Measurements from ENCODE around the gene THPO. TPM values are rescaled to one million over a fixed set of nuclear protein-coding genes. Genes with fewer than 3 reads are reported as not detected.
A peak's percentile ranks its signal among the peaks of the same experiment; 100 is the strongest.

The THPO gene
- total RNA-seq, 1 experiment from 2014 or later = 0.55 TPM

DNA sequence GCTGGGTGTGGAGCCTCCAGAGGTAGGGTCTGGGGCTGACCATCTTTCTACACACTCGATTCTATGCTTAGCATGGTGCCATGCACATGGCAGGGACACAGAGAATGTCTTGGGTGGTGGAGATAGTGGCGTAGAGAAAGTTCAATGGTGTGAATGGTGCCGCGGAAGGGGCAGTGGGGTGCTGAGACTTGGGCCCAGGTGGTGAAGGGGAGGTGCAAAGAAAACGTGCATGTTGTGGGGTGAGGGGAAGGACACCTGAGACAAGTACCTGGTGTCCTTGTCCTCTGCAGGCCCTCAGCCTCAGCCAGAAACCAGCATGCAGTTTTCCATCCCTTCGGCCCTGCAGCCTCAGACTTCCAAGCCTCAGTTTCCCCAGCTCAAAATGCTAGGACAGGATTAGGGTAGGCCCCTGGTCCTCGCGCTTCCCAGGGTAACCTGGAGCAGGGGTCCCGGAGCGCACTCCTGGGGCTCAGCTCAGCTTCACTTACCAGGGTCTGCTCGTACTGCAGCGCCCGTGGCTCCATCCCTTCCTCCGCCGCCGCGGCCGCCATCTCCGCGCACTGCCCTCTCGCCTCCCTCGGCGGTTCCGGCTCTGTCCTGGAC is 17.0 kb downstream of the THPO start:
- TF ChIP-seq RORB (CRISPR knock-in tag; IDR thresholded peaks at IDR 0.05) = no peak
- TF ChIP-seq, protein P1, sequence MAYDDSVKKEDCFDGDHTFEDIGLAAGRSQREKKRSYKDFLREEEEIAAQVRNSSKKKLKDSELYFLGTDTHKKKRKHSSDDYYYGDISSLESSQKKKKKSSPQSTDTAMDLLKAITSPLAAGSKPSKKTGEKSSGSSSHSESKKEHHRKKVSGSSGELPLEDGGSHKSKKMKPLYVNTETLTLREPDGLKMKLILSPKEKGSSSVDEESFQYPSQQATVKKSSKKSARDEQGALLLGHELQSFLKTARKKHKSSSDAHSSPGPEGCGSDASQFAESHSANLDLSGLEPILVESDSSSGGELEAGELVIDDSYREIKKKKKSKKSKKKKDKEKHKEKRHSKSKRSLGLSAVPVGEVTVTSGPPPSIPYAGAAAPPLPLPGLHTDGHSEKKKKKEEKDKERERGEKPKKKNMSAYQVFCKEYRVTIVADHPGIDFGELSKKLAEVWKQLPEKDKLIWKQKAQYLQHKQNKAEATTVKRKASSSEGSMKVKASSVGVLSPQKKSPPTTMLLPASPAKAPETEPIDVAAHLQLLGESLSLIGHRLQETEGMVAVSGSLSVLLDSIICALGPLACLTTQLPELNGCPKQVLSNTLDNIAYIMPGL (CRISPR knock-in tag; IDR thresholded peaks at IDR 0.05) = no peak
- TF ChIP-seq ZNF219 (CRISPR knock-in tag; IDR thresholded peaks at IDR 0.05; ENCODE audit: borderline replicate concordance) = no peak
- no peak for TF ChIP-seq NR1H2 (CRISPR knock-in tag; IDR thresholded peaks at IDR 0.05)
- TF ChIP-seq, protein P2, sequence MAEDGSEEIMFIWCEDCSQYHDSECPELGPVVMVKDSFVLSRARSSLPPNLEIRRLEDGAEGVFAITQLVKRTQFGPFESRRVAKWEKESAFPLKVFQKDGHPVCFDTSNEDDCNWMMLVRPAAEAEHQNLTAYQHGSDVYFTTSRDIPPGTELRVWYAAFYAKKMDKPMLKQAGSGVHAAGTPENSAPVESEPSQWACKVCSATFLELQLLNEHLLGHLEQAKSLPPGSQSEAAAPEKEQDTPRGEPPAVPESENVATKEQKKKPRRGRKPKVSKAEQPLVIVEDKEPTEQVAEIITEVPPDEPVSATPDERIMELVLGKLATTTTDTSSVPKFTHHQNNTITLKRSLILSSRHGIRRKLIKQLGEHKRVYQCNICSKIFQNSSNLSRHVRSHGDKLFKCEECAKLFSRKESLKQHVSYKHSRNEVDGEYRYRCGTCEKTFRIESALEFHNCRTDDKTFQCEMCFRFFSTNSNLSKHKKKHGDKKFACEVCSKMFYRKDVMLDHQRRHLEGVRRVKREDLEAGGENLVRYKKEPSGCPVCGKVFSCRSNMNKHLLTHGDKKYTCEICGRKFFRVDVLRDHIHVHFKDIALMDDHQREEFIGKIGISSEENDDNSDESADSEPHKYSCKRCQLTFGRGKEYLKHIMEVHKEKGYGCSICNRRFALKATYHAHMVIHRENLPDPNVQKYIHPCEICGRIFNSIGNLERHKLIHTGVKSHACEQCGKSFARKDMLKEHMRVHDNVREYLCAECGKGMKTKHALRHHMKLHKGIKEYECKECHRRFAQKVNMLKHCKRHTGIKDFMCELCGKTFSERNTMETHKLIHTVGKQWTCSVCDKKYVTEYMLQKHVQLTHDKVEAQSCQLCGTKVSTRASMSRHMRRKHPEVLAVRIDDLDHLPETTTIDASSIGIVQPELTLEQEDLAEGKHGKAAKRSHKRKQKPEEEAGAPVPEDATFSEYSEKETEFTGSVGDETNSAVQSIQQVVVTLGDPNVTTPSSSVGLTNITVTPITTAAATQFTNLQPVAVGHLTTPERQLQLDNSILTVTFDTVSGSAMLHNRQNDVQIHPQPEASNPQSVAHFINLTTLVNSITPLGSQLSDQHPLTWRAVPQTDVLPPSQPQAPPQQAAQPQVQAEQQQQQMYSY (CRISPR knock-in tag; IDR thresholded peaks at IDR 0.05) = peak; percentile 62
- TF ChIP-seq, protein P3, sequence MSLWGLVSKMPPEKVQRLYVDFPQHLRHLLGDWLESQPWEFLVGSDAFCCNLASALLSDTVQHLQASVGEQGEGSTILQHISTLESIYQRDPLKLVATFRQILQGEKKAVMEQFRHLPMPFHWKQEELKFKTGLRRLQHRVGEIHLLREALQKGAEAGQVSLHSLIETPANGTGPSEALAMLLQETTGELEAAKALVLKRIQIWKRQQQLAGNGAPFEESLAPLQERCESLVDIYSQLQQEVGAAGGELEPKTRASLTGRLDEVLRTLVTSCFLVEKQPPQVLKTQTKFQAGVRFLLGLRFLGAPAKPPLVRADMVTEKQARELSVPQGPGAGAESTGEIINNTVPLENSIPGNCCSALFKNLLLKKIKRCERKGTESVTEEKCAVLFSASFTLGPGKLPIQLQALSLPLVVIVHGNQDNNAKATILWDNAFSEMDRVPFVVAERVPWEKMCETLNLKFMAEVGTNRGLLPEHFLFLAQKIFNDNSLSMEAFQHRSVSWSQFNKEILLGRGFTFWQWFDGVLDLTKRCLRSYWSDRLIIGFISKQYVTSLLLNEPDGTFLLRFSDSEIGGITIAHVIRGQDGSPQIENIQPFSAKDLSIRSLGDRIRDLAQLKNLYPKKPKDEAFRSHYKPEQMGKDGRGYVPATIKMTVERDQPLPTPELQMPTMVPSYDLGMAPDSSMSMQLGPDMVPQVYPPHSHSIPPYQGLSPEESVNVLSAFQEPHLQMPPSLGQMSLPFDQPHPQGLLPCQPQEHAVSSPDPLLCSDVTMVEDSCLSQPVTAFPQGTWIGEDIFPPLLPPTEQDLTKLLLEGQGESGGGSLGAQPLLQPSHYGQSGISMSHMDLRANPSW (CRISPR knock-in tag; conservative IDR thresholded peaks at IDR 0.05; ENCODE audit: low read depth) = peak; percentile 19; the same call in 1 of the 2 replicates
- no peak for TF ChIP-seq JAZF1 (CRISPR knock-in tag; IDR thresholded peaks at IDR 0.05)
- TF ChIP-seq GRHL2 (CRISPR knock-in tag; IDR thresholded peaks at IDR 0.05; ENCODE audit: insufficient replicate concordance, severe bottlenecking) = no peak
- TF ChIP-seq ETV6 (CRISPR knock-in tag; IDR thresholded peaks at IDR 0.05) = 0 out of 2 replicates have a peak, but pooled peaks have one; percentile 44
- TF ChIP-seq FOXP1 (CRISPR knock-in tag; IDR thresholded peaks at IDR 0.05; ENCODE audit: borderline replicate concordance) = 0 out of 2 replicates have a peak, but pooled peaks have one; percentile 17
- CTCF ChIA-PET = interaction anchor here (0.6 to 4.8 kb wide), 6 partner anchors 10 to 181 kb away, joined by 3 to 41 read pairs (median 4); no protein-coding TSS in a partner anchor
- DNase-seq (ENCODE audit: low spot score) = no peak
- Mint-ChIP-seq H3K27ac (no peak overlapping the region; the same call in 1 of the 2 replicates), H3K36me3 (peaks cover 25% of the 10 kb centered on the region), H3K4me1 (peaks cover 24% of the 10 kb centered on the region), H3K4me3 (peak overlapping the region; percentile 78), H3K9me3 (no peaks in the 10 kb centered on the region), H3K27me3 (ENCODE audit: low read depth) (peaks cover 6% of the 10 kb centered on the region; the same call in 1 of the 2 replicates)
- ATAC-seq = 0 out of 2 replicates have a peak, but pooled peaks have one; percentile 0
- POLR2A ChIA-PET = interaction anchor here (0.6 to 2.8 kb wide), 7 partner anchors 11 to 165 kb away, joined by 3 to 13 read pairs (median 3); partner anchors contain the start of gene FAM131A

DNA sequence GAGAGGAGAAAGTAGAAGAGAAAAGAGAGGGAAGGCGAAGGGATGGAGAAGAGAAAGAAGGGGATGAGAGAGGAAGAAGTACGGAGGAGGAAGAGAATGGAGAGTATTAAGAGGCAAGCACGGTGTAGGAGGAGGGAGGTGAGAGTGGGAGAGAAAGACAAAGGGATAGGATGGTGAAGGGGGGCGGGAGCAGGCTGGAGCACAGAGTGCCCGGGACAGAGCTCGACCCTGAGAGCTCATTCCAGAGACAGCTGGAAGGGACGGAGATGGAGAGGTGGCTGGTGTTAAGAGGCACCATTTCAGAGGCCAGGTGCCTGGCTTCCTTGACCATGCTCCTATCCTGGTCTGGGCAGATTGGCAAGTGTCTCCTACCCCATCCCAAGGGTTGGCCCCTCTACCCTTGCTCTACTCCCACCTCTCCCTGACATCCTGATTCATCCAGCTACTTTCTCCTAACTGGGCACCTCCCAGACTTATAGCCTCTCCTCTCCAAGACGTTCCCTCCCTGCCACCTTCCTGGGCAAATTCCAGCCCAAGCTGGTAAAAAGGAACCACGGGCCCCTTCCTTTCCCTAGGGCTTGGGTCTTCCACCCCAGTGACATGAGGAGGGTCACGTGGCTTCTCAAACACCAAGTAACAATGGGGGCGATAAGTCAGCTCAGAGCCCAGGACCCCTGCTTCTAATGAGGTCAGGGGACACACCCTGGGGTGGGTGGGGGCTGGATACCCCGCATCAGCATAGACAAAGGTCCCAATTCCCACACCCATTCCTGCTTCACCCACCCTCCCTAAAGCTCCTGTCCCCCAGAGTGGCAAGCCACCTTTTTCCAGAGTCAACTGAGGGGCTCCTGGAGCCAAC is 17.7 kb downstream of the THPO start:
- Mint-ChIP-seq H3K36me3 (peaks cover 24% of the 10 kb centered on the region), H3K4me3 (peak overlapping the region; percentile 78), H3K9me3 (no peaks in the 10 kb centered on the region), H3K27me3 (ENCODE audit: low read depth) (peaks cover 6% of the 10 kb centered on the region; the same call in 1 of the 2 replicates), H3K27ac (no peak overlapping the region), H3K4me1 (peaks cover 24% of the 10 kb centered on the region)
- CTCF ChIA-PET = interaction anchor here (0.6 to 4.8 kb wide), 12 partner anchors 9 to 194 kb away, joined by 3 to 41 read pairs (median 4); no protein-coding TSS in a partner anchor
- POLR2A ChIA-PET = interaction anchor here (0.6 to 2.8 kb wide), 3 partner anchors 22 to 74 kb away, joined by 3 to 13 read pairs (median 3); partner anchors contain the start of gene FAM131A
- ATAC-seq = no peak
- no peak for DNase-seq (ENCODE audit: low spot score)
- TF ChIP-seq, protein P4, sequence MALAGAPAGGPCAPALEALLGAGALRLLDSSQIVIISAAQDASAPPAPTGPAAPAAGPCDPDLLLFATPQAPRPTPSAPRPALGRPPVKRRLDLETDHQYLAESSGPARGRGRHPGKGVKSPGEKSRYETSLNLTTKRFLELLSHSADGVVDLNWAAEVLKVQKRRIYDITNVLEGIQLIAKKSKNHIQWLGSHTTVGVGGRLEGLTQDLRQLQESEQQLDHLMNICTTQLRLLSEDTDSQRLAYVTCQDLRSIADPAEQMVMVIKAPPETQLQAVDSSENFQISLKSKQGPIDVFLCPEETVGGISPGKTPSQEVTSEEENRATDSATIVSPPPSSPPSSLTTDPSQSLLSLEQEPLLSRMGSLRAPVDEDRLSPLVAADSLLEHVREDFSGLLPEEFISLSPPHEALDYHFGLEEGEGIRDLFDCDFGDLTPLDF (CRISPR knock-in tag; IDR thresholded peaks at IDR 0.05) = no peak
- TF ChIP-seq, protein P5, sequence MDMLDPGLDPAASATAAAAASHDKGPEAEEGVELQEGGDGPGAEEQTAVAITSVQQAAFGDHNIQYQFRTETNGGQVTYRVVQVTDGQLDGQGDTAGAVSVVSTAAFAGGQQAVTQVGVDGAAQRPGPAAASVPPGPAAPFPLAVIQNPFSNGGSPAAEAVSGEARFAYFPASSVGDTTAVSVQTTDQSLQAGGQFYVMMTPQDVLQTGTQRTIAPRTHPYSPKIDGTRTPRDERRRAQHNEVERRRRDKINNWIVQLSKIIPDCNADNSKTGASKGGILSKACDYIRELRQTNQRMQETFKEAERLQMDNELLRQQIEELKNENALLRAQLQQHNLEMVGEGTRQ (CRISPR knock-in tag; IDR thresholded peaks at IDR 0.05) = peak; percentile 53
- TF ChIP-seq, protein P6, sequence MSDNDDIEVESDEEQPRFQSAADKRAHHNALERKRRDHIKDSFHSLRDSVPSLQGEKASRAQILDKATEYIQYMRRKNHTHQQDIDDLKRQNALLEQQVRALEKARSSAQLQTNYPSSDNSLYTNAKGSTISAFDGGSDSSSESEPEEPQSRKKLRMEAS (CRISPR knock-in tag; IDR thresholded peaks at IDR 0.05) = no peak
- no peak for TF ChIP-seq FOXJ3 (CRISPR knock-in tag; IDR thresholded peaks at IDR 0.05; ENCODE audit: borderline replicate concordance)
- TF ChIP-seq, protein P7, sequence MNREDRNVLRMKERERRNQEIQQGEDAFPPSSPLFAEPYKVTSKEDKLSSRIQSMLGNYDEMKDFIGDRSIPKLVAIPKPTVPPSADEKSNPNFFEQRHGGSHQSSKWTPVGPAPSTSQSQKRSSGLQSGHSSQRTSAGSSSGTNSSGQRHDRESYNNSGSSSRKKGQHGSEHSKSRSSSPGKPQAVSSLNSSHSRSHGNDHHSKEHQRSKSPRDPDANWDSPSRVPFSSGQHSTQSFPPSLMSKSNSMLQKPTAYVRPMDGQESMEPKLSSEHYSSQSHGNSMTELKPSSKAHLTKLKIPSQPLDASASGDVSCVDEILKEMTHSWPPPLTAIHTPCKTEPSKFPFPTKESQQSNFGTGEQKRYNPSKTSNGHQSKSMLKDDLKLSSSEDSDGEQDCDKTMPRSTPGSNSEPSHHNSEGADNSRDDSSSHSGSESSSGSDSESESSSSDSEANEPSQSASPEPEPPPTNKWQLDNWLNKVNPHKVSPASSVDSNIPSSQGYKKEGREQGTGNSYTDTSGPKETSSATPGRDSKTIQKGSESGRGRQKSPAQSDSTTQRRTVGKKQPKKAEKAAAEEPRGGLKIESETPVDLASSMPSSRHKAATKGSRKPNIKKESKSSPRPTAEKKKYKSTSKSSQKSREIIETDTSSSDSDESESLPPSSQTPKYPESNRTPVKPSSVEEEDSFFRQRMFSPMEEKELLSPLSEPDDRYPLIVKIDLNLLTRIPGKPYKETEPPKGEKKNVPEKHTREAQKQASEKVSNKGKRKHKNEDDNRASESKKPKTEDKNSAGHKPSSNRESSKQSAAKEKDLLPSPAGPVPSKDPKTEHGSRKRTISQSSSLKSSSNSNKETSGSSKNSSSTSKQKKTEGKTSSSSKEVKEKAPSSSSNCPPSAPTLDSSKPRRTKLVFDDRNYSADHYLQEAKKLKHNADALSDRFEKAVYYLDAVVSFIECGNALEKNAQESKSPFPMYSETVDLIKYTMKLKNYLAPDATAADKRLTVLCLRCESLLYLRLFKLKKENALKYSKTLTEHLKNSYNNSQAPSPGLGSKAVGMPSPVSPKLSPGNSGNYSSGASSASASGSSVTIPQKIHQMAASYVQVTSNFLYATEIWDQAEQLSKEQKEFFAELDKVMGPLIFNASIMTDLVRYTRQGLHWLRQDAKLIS (CRISPR knock-in tag; IDR thresholded peaks at IDR 0.05; ENCODE audit: borderline replicate concordance) = no peak
- TF ChIP-seq ELF4 (CRISPR knock-in tag; IDR thresholded peaks at IDR 0.05; ENCODE audit: low read depth) = no peak
